K562 (cell line): ENCODE results near the gene NDUFA13. TPM values are rescaled to one million over a fixed set of nuclear protein-coding genes. Genes with fewer than 3 reads are reported as not detected.

Experiments used
- ATAC-seq: fragments of 200-7000 bp; cut with Tn5 transposase; 3 replicates; pipeline ENCODE4 v1.9.1; 2020; ENCODE audit warnings: moderate library complexity
- BruUV-seq: library from RNA; stranded (reverse); fragments of 400-500 nt; replicated peaks from 2 replicates; lab custom pipeline; 2021; lab: Mats Ljungman, UMichigan
- CTCF ChIA-PET: fragments of 300-600 bp; formaldehyde crosslinking; extraction: SDS; loops from one replicate; lab custom pipeline; 2021; ENCODE audit warnings: low intra/inter-chr PET ratio; lab: Yijun Ruan, JAX
- POLR2A ChIA-PET: fragments of 300-600, 350-650 bp; sonication (Branson Sonifier 250); formaldehyde crosslinking; extraction: SDS; loops from one replicate; lab custom pipeline; 2021; ENCODE audit warnings: antibody characterized with exemption, inconsistent platforms; lab: Yijun Ruan, JAX
- DNase-seq, 4 experiments: peaks; one replicate each; pipeline versions ENCODE4 v3.0.0 to v3.0.0-alpha.2; 2011 to 2018; ENCODE audit warnings: low spot score in 3 of 4, mixed read lengths in 3 of 4; ENCODE audit errors: extremely low read depth in 1 of 4
- FAIRE-seq: peaks from 2 replicates; lab custom pipeline; 2011; peaks lifted over from hg19 to GRCh38; lab: Jason Lieb, UNC
- H2AFZ ChIP-seq: 2 replicates; pipeline ENCODE4 v1.6.0; 2011; ENCODE audit warnings: low read depth, low read length, control low read depth, inconsistent platforms
- H3K27ac ChIP-seq: fragments of 200-600 bp; 3 replicates; pipeline ENCODE4 v1.8.0; 2011; ENCODE audit warnings: low read depth, mild to moderate bottlenecking, control low read depth, inconsistent platforms, low read length, moderate library complexity, mixed read lengths; ENCODE audit errors: extremely low read depth
- H3K27me3 ChIP-seq, 2 experiments: fragments of 300-600 bp in 1 of 2; 2 replicates in 1 of 2; 3 replicates in 1 of 2; pipeline versions ENCODE4 v1.6.0 to v1.8.0; 2011; ENCODE audit warnings: inconsistent platforms in 2 of 2, low read length in 2 of 2, mild to moderate bottlenecking in 1 of 2, mixed read lengths in 1 of 2, moderate library complexity in 1 of 2; ENCODE audit not compliant: control insufficient read depth in 2 of 2, insufficient read depth in 2 of 2
- H3K36me3 ChIP-seq: fragments of 300-600 bp; 3 replicates; pipeline ENCODE4 v1.8.0; 2011; ENCODE audit warnings: mild to moderate bottlenecking, low read length, inconsistent platforms; ENCODE audit not compliant: control insufficient read depth, insufficient read depth
- H3K4me1 ChIP-seq, 2 experiments: fragments of 200-600 bp in 1 of 2; replicated peaks in 1 of 2; 2 replicates in 1 of 2; 3 replicates in 1 of 2; pipeline versions ENCODE4 v1.5.1 to v1.8.0; 2011; ENCODE audit warnings: inconsistent platforms in 2 of 2, low read length in 2 of 2, mild to moderate bottlenecking in 1 of 2, mixed read lengths in 1 of 2, moderate library complexity in 1 of 2; ENCODE audit not compliant: control insufficient read depth in 2 of 2, insufficient read depth in 2 of 2
- H3K4me2 ChIP-seq: 2 replicates; pipeline ENCODE4 v1.6.1; 2011; ENCODE audit warnings: low read length, control low read depth, inconsistent platforms, mixed read lengths; ENCODE audit not compliant: insufficient read depth
- H3K4me3 ChIP-seq: fragments of 200-600 bp; sonication (generic), shearing (Covaris generic); 2 replicates; pipeline ENCODE4 v1.5.1; 2016; ENCODE audit warnings: control low read depth, inconsistent platforms
- H3K79me2 ChIP-seq: fragments of 200-600 bp; 3 replicates; pipeline ENCODE4 v1.8.0; 2011; ENCODE audit warnings: low read length, inconsistent platforms; ENCODE audit not compliant: control insufficient read depth, insufficient read depth
- H3K9ac ChIP-seq, 2 experiments: 2 replicates each; pipeline versions ENCODE4 v1.6.0 to v1.6.1; 2011; ENCODE audit warnings: low read depth in 2 of 2, low read length in 2 of 2, control low read depth in 1 of 2, inconsistent platforms in 1 of 2, mild to moderate bottlenecking in 1 of 2, mixed read lengths in 1 of 2; ENCODE audit not compliant: insufficient read depth in 1 of 2
- H3K9me1 ChIP-seq: one replicate; pipeline ENCODE4 v1.6.0; 2011; ENCODE audit warnings: inconsistent platforms, mild to moderate bottlenecking, low read length, moderate library complexity; ENCODE audit not compliant: control insufficient read depth, insufficient read depth
- H3K9me3 ChIP-seq: replicated peaks from 2 replicates; pipeline ENCODE4 v1.5.1; 2011; ENCODE audit warnings: low read depth, low read length, inconsistent platforms; ENCODE audit not compliant: control insufficient read depth, insufficient read depth
- H4K20me1 ChIP-seq: replicated peaks from 2 replicates; pipeline ENCODE4 v1.6.1; 2011; ENCODE audit warnings: low read length, inconsistent platforms, mixed read lengths; ENCODE audit not compliant: control insufficient read depth, insufficient read depth
- DLX4 ChIP-seq: fragments of 250-450 bp; sonication (Bioruptor Pico); IDR thresholded peaks from 2 replicates; pipeline ENCODE4 v1.6.1; 2021; ENCODE audit warnings: mild to moderate bottlenecking
- FOXJ2 ChIP-seq: fragments of 200-800 bp; sonication (Bioruptor generic); IDR thresholded peaks from 2 replicates; pipeline ENCODE4 v1.6.1; 2016; ENCODE audit warnings: missing genetic modification characterization, missing compliant biosample characterization
- GTF2F1 ChIP-seq: IDR thresholded peaks from 2 replicates; pipeline ENCODE4 v1.6.1; 2011; ENCODE audit warnings: low read depth, low read length, improper control_type of control experiment
- JUND ChIP-seq, 2 experiments: IDR thresholded peaks; 2 replicates in 1 of 2; 3 replicates in 1 of 2; pipeline ENCODE4 v1.6.1; 2011; ENCODE audit warnings: borderline replicate concordance in 2 of 2, low read depth in 2 of 2, low read length in 2 of 2, improper control_type of control experiment in 1 of 2, missing biosample characterization in 1 of 2, missing genetic modification characterization in 1 of 2, missing genetic modification reagents in 1 of 2
- PHF20 ChIP-seq: fragments of 450-650 bp; IDR thresholded peaks from 2 replicates; pipeline ENCODE4 v1.6.1; 2018; ENCODE audit not compliant: partially characterized antibody
- PML ChIP-seq: IDR thresholded peaks from 2 replicates; pipeline ENCODE4 v1.6.1; 2012; ENCODE audit warnings: low read length, inconsistent platforms
- POLR2G ChIP-seq: fragments of 200-400 bp; formaldehyde crosslinking; IDR thresholded peaks from 2 replicates; pipeline ENCODE4 v1.6.1; 2017; ENCODE audit warnings: low read depth, mild to moderate bottlenecking, antibody characterized with exemption, low read length, moderate library complexity
- RHOXF2B ChIP-seq: fragments of 250-450 bp; sonication (Bioruptor Pico); conservative IDR thresholded peaks from 2 replicates; pipeline ENCODE4 v1.5.1; 2021
- ZNF318 ChIP-seq, 2 experiments: fragments of 450-650 bp; IDR thresholded peaks; 2 replicates each; pipeline ENCODE4 v1.6.1; 2016; ENCODE audit warnings: mild to moderate bottlenecking in 2 of 2, borderline replicate concordance in 1 of 2, low read depth in 1 of 2, moderate library complexity in 1 of 2
- WGBS: fragments of 100-300 bp; shearing (Covaris generic); methylation state at CpG from one replicate; pipeline ENCODE4 v1.1.6; 2016; ENCODE audit warnings: low coverage, mixed read lengths; ENCODE audit not compliant: insufficient coverage; ENCODE audit errors: missing lambda C conversion rate; 5-methylcytosine and 5-hydroxymethylcytosine counted together
- in situ Hi-C: fragments of 300-500 bp; cut with MboI; formaldehyde crosslinking; loops from 4 replicates; pipeline ENCODE4 v1.15.0; 2018; ENCODE audit warnings: inconsistent platforms, mixed read lengths
- intact Hi-C: fragments of 100-400 bp; cut with micrococcal nuclease; formaldehyde crosslinking; loops from 2 replicates; pipeline ENCODE4 v1.14.2; 2022
- polyA plus RNA-seq, 8 experiments: library from polyadenylated mRNA; depleted of rRNA in 4 of 8; stranded (reverse) in 5 of 8; unstranded in 3 of 8; fragments of >200 nt; fragmentation: Nextera tagmentation in 2 of 8; fragmentation: Illumina TruSeq in 1 of 8; extraction: Ambion mirVana in 2 of 8; extraction: Trizol in 1 of 8; gene quantifications; 2 replicates each; pipeline versions ENCODE4 v1.2.1 to v1.2.3, GENCODE V29; 2011 to 2014; ENCODE audit warnings: inconsistent platforms in 1 of 8, missing spikeins in 1 of 8
- total RNA-seq, 7 experiments: library from RNA; depleted of rRNA in 6 of 7; stranded (reverse); fragments of >200 nt in 6 of 7; fragmentation: Illumina TruSeq in 2 of 7; extraction: Trizol in 2 of 7; gene quantifications; 2 replicates each; pipeline versions ENCODE4 v1.2.1 to v1.2.3, GENCODE V29; 2011 to 2021; ENCODE audit warnings: low replicate concordance in 1 of 7

The NDUFA13 gene
- total and polyA plus RNA-seq, 9 of the 15 experiments (the other 6 are each of a cell fraction or from before 2014, with no cell fraction given): 146 to 596 (median 429) TPM

DNA sequence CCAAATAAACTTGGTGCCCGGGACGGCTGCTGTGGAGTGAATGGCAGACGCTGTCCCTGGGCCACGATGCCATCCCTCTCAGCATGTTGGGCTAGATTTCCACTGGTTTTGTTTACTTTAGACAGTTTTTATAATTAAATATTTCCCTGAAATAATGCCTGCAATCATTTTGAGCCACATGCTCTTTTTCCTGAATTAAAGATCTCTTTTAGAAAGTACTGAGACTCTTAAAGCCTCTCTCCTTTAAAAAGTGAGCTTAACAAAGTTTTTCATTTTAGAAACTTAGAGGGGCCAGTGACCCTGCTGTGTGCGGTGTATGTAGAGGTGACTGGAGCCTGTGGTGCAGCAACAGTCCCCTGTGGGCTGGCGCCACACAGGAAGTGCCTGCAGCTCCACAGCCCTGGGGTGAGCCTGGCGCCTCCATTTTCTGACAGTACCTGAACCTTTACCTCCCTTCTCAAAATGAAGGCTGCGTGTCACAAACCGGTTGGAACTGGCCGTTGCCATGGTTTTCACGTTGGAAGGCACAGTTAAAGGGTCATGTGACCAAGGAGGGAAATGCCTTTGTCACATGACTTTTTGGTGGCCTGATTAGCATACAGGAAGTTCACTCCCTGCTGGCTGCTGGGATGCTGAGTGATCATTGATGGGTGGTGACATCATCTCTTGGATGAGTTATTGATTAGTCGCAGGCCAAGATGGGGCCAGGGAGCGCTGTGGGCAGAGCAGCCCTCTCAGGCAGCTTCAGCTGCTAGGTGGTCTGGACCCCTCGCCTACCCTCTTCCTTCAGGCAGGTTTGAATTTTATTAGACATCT lies 26.9 kb upstream of the NDUFA13 start:
- H3K9me3 ChIP-seq: no peaks in the 10 kb centered on the region
- peaks cover 38 to 54% of the 10 kb centered on the region in 2 experiments for H3K4me1 ChIP-seq
- H3K9me1 ChIP-seq: peaks cover 4% of the 10 kb centered on the region
- FAIRE-seq (peak; percentile 99), DNase-seq (peak; percentile 78 to 94 (median 82)), ATAC-seq (peak; percentile 83)
- H3K4me3 ChIP-seq: no peak overlapping the region; the same call in 1 of the 2 replicates
- 0 out of 2 replicates have a peak overlapping the region, but pooled peaks have one; percentile 1 for H2AFZ ChIP-seq
- H4K20me1 ChIP-seq: peaks cover 26% of the 10 kb centered on the region
- no peaks in the 10 kb centered on the region for H3K27me3 ChIP-seq
- ChIA-PET POLR2A (interaction anchor here (0.6 to 2.3 kb wide), 4 partner anchors 13 to 156 kb away, joined by 3 to 11 read pairs (median 5); no protein-coding TSS in a partner anchor), CTCF (interaction anchor here (0.6 to 2.7 kb wide), 5 partner anchors 119 to 343 kb away, joined by 4 to 18 read pairs (median 7); no protein-coding TSS in a partner anchor)
- peak overlapping the region; percentile 90 for H3K27ac ChIP-seq
- peaks cover 71% of the 10 kb centered on the region for H3K36me3 ChIP-seq
- in situ Hi-C loops: no loop called here
- peak overlapping the region; percentile 66 to 87 for H3K9ac ChIP-seq
- peaks cover 83% of the 10 kb centered on the region for H3K79me2 ChIP-seq
- WGBS: 19% methylated on average over 14 of the region's 14 CpGs
- peak overlapping the region; percentile 53 for H3K4me2 ChIP-seq
- intact Hi-C loops: loop anchor here (1.0 to 5.0 kb wide), 4 partner anchors 44 to 123 kb away; partner anchors contain the start of gene GATAD2A
- TSS peak; percentile 48 for BruUV-seq
- TF ChIP-seq DLX4 (no peak), FOXJ2 (peak; percentile 71), RHOXF2B (CRISPR knock-in tag) (no peak), PML (peak; percentile 39; the same call in 1 of the 2 replicates), PHF20 (peak; percentile 71), ZNF318 (IDR thresholded peaks at IDR 0.05; ENCODE audit: borderline replicate concordance in 1 of 2, low read depth in 1 of 2) (peak in 1 of 2 experiments; percentile 84; a peak in 2 of 4 replicates), GTF2F1 (no peak), JUND (IDR thresholded peaks at IDR 0.05; ENCODE audit: borderline replicate concordance, low read depth, low read length) (peak; percentile 90), JUND (tag; IDR thresholded peaks at IDR 0.05; ENCODE audit: borderline replicate concordance, low read depth, low read length) (peak; percentile 91), POLR2G (peak; percentile 72)
